ENCODE results near the gene D2HGDH.

The D2HGDH gene

GRCh38 chr2:241797441-241798080 lies 63.1 kb downstream of the D2HGDH start:
- Histone ChIP-seq H3K9me2 (replicated peaks; ENCODE audit: control insufficient read depth, low read length) (no peaks in the 10 kb centered on the region), H3K4me1 (ENCODE audit: control insufficient read depth, low read length) (no peaks in the 10 kb centered on the region), H3K36me3 (ENCODE audit: control insufficient read depth, low read length) (no peaks in the 10 kb centered on the region), H3F3A (ENCODE audit: control insufficient read depth, insufficient read depth) (no peaks in the 10 kb centered on the region), H3K4me2 (ENCODE audit: low read length) (no peak overlapping the region), H3K9me3 (ENCODE audit: control insufficient read depth, insufficient read depth, low read length) (no peaks in the 10 kb centered on the region), H3K79me2 (ENCODE audit: control insufficient read depth, low read length) (no peaks in the 10 kb centered on the region), H3K27me3 (ENCODE audit: control insufficient read depth, low read length) (no peaks in the 10 kb centered on the region), H4K20me1 (ENCODE audit: control insufficient read depth, insufficient read depth, low read depth, low read length) (no peaks in the 10 kb centered on the region), H3K27ac (ENCODE audit: low read depth, low read length) (no peak overlapping the region), H3K4me3 (ENCODE audit: low read length) (no peak overlapping the region)
- TF ChIP-seq CTCF (IDR thresholded peaks at IDR 0.05; ENCODE audit: low read depth, low read length, poor library complexity, severe bottlenecking), result no peak
- TF ChIP-seq EZH2phosphoT487 (IDR thresholded peaks at IDR 0.05; ENCODE audit: borderline replicate concordance, low read length), result no peak

GRCh38 chr2:241798081-241798630 lies 63.7 kb downstream of the D2HGDH start:
- Histone ChIP-seq H3K4me3 (ENCODE audit: low read length) (no peak overlapping the region), H3K36me3 (ENCODE audit: control insufficient read depth, low read length) (no peaks in the 10 kb centered on the region), H3K27ac (ENCODE audit: low read depth, low read length) (no peak overlapping the region), H3K9me3 (ENCODE audit: control insufficient read depth, insufficient read depth, low read length) (no peaks in the 10 kb centered on the region), H3F3A (ENCODE audit: control insufficient read depth, insufficient read depth) (no peaks in the 10 kb centered on the region), H3K79me2 (ENCODE audit: control insufficient read depth, low read length) (no peaks in the 10 kb centered on the region), H3K9me2 (replicated peaks; ENCODE audit: control insufficient read depth, low read length) (no peaks in the 10 kb centered on the region), H3K27me3 (ENCODE audit: control insufficient read depth, low read length) (peaks cover 2% of the 10 kb centered on the region), H4K20me1 (ENCODE audit: control insufficient read depth, insufficient read depth, low read depth, low read length) (no peaks in the 10 kb centered on the region), H3K4me1 (ENCODE audit: control insufficient read depth, low read length) (no peaks in the 10 kb centered on the region), H3K4me2 (ENCODE audit: low read length) (no peak overlapping the region)
- no peak for TF ChIP-seq EZH2phosphoT487 (IDR thresholded peaks at IDR 0.05; ENCODE audit: borderline replicate concordance, low read length)

GRCh38 chr2:241798631-241799521 lies 64.4 kb downstream of the D2HGDH start:
- Histone ChIP-seq H3K9me3 (ENCODE audit: control insufficient read depth, insufficient read depth, low read length) (no peaks in the 10 kb centered on the region), H3K4me1 (ENCODE audit: control insufficient read depth, low read length) (0 out of 2 replicates have a peak, but pooled peaks cover 1% of the 10 kb centered on the region), H3F3A (ENCODE audit: control insufficient read depth, insufficient read depth) (no peaks in the 10 kb centered on the region), H4K20me1 (ENCODE audit: control insufficient read depth, insufficient read depth, low read depth, low read length) (no peaks in the 10 kb centered on the region), H3K79me2 (ENCODE audit: control insufficient read depth, low read length) (no peaks in the 10 kb centered on the region), H3K9me2 (replicated peaks; ENCODE audit: control insufficient read depth, low read length) (no peaks in the 10 kb centered on the region), H3K36me3 (ENCODE audit: control insufficient read depth, low read length) (no peaks in the 10 kb centered on the region), H3K4me3 (ENCODE audit: low read length) (no peak overlapping the region), H3K27me3 (ENCODE audit: control insufficient read depth, low read length) (peaks cover 10% of the 10 kb centered on the region), H3K27ac (ENCODE audit: low read depth, low read length) (no peak overlapping the region), H3K4me2 (ENCODE audit: low read length) (no peak overlapping the region)
- TF ChIP-seq EZH2phosphoT487 (IDR thresholded peaks at IDR 0.05; ENCODE audit: borderline replicate concordance, low read length), result no peak
- no peak for TF ChIP-seq CTCF (IDR thresholded peaks at IDR 0.05; ENCODE audit: low read depth, low read length, poor library complexity, severe bottlenecking)

All from DOHH2 (cell line).